Activated T-cell treated with anti-CD3 and anti-CD28 coated beads, Interleukin-2, amount 50 U/mL, for 24 hours (primary cell): ENCODE data around the gene DACH2.

Experiments
- DNase-seq: peaks from one replicate; pipeline ENCODE4 v3.0.0-alpha.2; 2020
- H3K27ac Mint-ChIP-seq: 2 replicates; pipeline ENCODE4 v1.8.0; 2020; ENCODE audit warnings: mild to moderate bottlenecking, mixed read lengths
- H3K27me3 Mint-ChIP-seq: 2 replicates; pipeline ENCODE4 v1.8.0; 2020; ENCODE audit warnings: mixed read lengths
- H3K36me3 Mint-ChIP-seq: 2 replicates; pipeline ENCODE4 v1.8.0; 2020; ENCODE audit warnings: low read depth, mixed read lengths
- H3K4me1 Mint-ChIP-seq: 2 replicates; pipeline ENCODE4 v1.8.0; 2020; ENCODE audit warnings: low read depth, mixed read lengths
- H3K4me3 Mint-ChIP-seq: 2 replicates; pipeline ENCODE4 v1.8.0; 2020; ENCODE audit warnings: mild to moderate bottlenecking, moderate library complexity, mixed read lengths
- H3K9me3 Mint-ChIP-seq: 2 replicates; pipeline ENCODE4 v1.8.0; 2020; ENCODE audit warnings: mixed read lengths

DACH2 gene

DNA sequence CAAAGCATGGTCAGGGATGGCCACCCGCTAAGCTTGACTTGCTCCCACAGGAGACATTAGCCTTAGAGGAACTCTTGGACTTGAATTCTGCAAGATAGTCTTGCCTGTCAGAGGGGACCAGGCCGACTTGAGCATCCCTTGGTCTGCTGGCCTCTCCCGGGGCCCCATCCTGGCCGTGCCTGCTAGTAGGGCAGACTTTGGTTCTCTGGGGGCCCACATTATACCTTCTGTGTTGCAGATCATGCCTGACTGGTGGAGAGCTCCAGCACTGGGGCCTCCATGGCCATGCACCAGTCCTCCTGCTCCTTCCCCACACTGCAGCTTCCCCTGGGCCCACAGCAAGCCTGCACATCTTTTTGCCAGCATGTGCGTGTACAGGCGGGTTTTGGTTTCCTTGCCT lies 46.5 kb downstream of the DACH2 start:
- H3K9me3 Mint-ChIP-seq: peaks cover 6% of the 10 kb centered on the region
- no peaks in the 10 kb centered on the region for H3K4me1 Mint-ChIP-seq
- no peak overlapping the region for H3K4me3 Mint-ChIP-seq
- no peaks in the 10 kb centered on the region for H3K36me3 Mint-ChIP-seq
- H3K27me3 Mint-ChIP-seq: peaks cover 40% of the 10 kb centered on the region
- DNase-seq: no peak
- H3K27ac Mint-ChIP-seq: no peak overlapping the region

- Mint-ChIP-seq H3K9me3 (peaks cover 6% of the 10 kb centered on the region), H3K36me3 (no peaks in the 10 kb centered on the region), H3K4me3 (no peak overlapping the region), H3K27me3 (peaks cover 42% of the 10 kb centered on the region), H3K4me1 (no peaks in the 10 kb centered on the region), H3K27ac (no peak overlapping the region)
- DNase-seq: no peak
These were observed 47.1 kb downstream of the DACH2 start for GRCh38 chrX:86195343-86195742.

GRCh38 chrX:86197815-86198214 lies 49.6 kb downstream of the DACH2 start:
- Mint-ChIP-seq H3K36me3 (no peaks in the 10 kb centered on the region), H3K27ac (no peak overlapping the region), H3K9me3 (peaks cover 6% of the 10 kb centered on the region), H3K4me1 (no peaks in the 10 kb centered on the region), H3K4me3 (no peak overlapping the region), H3K27me3 (peaks cover 51% of the 10 kb centered on the region)
- DNase-seq: no peak

DNA sequence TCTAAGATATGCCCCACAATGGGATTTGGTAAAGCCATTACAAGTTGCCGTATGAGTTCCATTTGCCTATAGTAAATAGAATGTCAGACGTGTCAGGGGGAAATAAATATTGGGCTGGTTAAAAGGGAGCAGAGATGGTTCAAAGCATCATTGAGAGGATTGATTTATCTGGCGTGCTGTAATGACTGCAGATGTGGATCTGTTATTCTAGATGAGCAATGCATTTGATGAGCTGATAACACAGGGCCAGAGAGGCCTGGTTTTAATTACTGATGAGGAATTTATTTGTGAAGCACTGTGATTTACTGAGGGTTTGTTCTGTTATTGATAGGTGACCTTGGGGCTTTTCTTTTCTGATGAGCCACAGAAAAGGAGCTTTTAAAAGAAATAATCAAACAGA lies 62.5 kb downstream of the DACH2 start:
- H3K27me3 Mint-ChIP-seq: peaks cover 26% of the 10 kb centered on the region
- H3K9me3 Mint-ChIP-seq: no peaks in the 10 kb centered on the region

DNA sequence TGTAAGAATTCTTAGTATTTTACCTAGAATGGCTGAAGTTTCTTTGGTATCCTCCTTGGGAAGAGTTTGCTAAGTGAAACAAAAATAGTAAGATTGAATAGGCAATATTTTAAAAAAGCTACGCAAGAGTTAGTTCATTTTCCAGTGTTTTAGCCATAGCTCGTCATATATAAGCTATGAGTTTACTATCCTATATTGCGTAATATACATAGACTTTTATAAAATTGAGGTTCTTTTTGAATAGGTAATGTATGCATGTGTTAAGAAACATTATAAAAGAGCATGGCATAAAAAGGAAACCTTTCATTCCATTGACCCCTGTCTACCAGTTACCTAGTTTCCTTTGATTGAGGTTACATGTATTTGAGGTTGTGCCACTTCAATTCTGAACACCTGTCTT lies 67.0 kb downstream of the DACH2 start:
- H3K36me3 Mint-ChIP-seq: no peaks in the 10 kb centered on the region
- H3K27ac Mint-ChIP-seq: no peak overlapping the region
- no peaks in the 10 kb centered on the region for H3K9me3 Mint-ChIP-seq
- peaks cover 11% of the 10 kb centered on the region for H3K27me3 Mint-ChIP-seq
- no peak overlapping the region for H3K4me3 Mint-ChIP-seq
- no peaks in the 10 kb centered on the region for H3K4me1 Mint-ChIP-seq
- DNase-seq: no peak

More for the DNA sequence above, 62.5 kb downstream of the DACH2 start:
- no peak overlapping the region for H3K4me3 Mint-ChIP-seq
- no peak for DNase-seq
- no peaks in the 10 kb centered on the region for H3K36me3 Mint-ChIP-seq
- no peaks in the 10 kb centered on the region for H3K4me1 Mint-ChIP-seq
- no peak overlapping the region for H3K27ac Mint-ChIP-seq

GRCh38 chrX:86237482-86237881 lies 89.2 kb downstream of the DACH2 start:
- H3K27me3 Mint-ChIP-seq: peaks cover 16% of the 10 kb centered on the region
- no peaks in the 10 kb centered on the region for H3K36me3 Mint-ChIP-seq
- no peak overlapping the region for H3K27ac Mint-ChIP-seq
- no peak for DNase-seq
- H3K4me3 Mint-ChIP-seq: no peak overlapping the region
- H3K9me3 Mint-ChIP-seq: peaks cover 6% of the 10 kb centered on the region
- no peaks in the 10 kb centered on the region for H3K4me1 Mint-ChIP-seq

DNA sequence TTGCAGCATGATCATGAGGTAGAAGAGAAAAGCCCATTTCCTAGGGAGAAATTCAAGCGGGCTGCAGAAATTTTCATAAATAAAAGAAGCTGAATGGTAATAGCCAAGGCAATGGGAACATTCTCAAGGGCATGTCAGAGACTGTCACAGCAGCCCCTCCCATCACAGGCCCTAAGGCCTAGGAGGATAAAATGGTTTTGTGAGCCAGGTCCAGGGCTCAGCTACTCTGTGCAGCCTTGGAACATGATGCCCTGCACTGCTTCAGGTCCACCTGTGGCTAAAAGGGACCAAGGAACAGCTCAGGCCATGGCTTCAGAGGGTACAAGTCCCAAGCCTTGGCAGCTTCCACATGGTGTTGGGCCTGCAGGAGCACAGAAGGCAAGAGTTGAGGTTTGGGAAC lies 93.3 kb downstream of the DACH2 start:
- Mint-ChIP-seq H3K4me3 (no peak overlapping the region), H3K4me1 (no peaks in the 10 kb centered on the region), H3K9me3 (peaks cover 6% of the 10 kb centered on the region), H3K27me3 (peaks cover 30% of the 10 kb centered on the region), H3K36me3 (no peaks in the 10 kb centered on the region), H3K27ac (no peak overlapping the region)
- no peak for DNase-seq

- Mint-ChIP-seq H3K27ac (no peak overlapping the region), H3K4me3 (no peak overlapping the region), H3K4me1 (no peaks in the 10 kb centered on the region), H3K9me3 (no peaks in the 10 kb centered on the region), H3K27me3 (peaks cover 17% of the 10 kb centered on the region), H3K36me3 (no peaks in the 10 kb centered on the region)
- no peak for DNase-seq
These were observed 115.3 kb downstream of the DACH2 start for GRCh38 chrX:86263526-86263925.

DNA sequence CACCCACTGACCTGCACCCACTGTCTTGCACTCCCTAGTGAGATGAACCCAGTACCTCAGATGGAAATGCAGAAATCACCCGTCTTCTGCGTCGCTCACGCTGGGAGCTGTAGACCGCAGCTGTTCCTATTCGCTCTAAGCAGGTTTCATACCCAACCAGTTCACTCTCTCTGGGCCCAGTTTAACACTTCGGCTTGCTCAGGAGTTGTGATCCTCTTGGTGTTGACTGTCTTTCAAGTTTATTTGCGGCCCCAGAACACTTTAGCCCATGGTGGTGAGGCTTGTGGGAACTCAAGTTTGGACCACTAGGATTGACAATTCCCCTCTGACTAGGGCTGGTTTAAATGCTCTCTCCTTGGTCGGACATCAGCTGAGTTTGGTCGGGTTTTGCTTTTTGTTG lies 147.0 kb downstream of the DACH2 start:
- no peak overlapping the region for H3K27ac Mint-ChIP-seq
- no peaks in the 10 kb centered on the region for H3K36me3 Mint-ChIP-seq

GRCh38 chrX:86322913-86323312 lies 174.7 kb downstream of the DACH2 start:
- Mint-ChIP-seq H3K27me3 (no peaks in the 10 kb centered on the region), H3K4me1 (no peaks in the 10 kb centered on the region), H3K27ac (no peak overlapping the region), H3K4me3 (no peak overlapping the region), H3K9me3 (peaks cover 24% of the 10 kb centered on the region), H3K36me3 (no peaks in the 10 kb centered on the region)
- no peak for DNase-seq

More for the DNA sequence above, 147.0 kb downstream of the DACH2 start:
- Mint-ChIP-seq H3K9me3 (no peaks in the 10 kb centered on the region), H3K4me3 (no peak overlapping the region), H3K27me3 (peaks cover 2% of the 10 kb centered on the region), H3K4me1 (no peaks in the 10 kb centered on the region)
- no peak for DNase-seq

DNA sequence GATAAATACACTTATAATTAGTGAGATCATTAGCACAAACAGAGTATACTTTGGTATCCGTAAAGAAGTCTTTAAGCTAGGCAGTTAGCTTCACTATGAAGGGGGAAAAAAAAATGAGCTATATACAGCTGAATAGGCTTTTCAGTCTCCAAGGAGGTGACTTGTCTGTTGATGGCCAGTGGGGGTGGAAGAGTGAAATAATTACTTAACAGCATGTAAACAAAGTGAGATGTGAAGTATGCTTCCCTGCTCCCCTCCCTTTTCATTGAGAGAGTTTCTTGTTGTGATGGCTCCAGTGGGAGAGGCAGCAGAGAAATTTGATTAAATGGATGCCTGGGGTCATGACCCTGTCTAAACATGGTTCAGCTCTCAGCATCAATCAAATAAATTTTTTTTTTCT lies 180.9 kb downstream of the DACH2 start:
- Mint-ChIP-seq H3K9me3 (peaks cover 3% of the 10 kb centered on the region), H3K36me3 (no peaks in the 10 kb centered on the region), H3K27ac (no peak overlapping the region), H3K4me1 (no peaks in the 10 kb centered on the region), H3K27me3 (peaks cover 3% of the 10 kb centered on the region), H3K4me3 (no peak overlapping the region)
- DNase-seq: no peak

GRCh38 chrX:86348669-86349068 lies 200.4 kb downstream of the DACH2 start:
- peaks cover 3% of the 10 kb centered on the region for H3K27me3 Mint-ChIP-seq
- H3K4me1 Mint-ChIP-seq: no peaks in the 10 kb centered on the region
- H3K27ac Mint-ChIP-seq: no peak overlapping the region
- no peaks in the 10 kb centered on the region for H3K36me3 Mint-ChIP-seq
- no peak for DNase-seq
- no peak overlapping the region for H3K4me3 Mint-ChIP-seq
- no peaks in the 10 kb centered on the region for H3K9me3 Mint-ChIP-seq

DNA sequence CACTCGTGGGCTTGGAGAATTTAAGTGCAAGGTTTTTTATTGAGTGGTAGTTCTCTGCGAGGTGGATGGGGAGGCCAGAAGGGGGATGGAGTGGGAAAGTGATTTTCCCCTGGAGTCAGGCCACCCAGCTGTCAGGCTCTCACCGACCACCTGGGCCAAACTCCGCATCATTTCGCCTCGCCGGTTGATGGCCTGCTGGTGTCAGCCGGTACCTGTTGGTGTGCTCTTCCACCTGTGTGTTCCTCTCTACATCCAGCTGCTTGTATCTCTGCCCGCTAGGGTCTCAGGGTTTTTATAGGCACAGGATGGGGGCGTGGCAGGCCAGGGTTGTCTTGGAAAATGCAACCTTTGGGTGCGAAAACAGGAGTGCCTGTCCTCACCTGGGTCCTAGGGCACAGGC lies 200.9 kb downstream of the DACH2 start:
- Mint-ChIP-seq H3K36me3 (no peaks in the 10 kb centered on the region), H3K4me1 (no peaks in the 10 kb centered on the region), H3K27ac (no peak overlapping the region)

DNA sequence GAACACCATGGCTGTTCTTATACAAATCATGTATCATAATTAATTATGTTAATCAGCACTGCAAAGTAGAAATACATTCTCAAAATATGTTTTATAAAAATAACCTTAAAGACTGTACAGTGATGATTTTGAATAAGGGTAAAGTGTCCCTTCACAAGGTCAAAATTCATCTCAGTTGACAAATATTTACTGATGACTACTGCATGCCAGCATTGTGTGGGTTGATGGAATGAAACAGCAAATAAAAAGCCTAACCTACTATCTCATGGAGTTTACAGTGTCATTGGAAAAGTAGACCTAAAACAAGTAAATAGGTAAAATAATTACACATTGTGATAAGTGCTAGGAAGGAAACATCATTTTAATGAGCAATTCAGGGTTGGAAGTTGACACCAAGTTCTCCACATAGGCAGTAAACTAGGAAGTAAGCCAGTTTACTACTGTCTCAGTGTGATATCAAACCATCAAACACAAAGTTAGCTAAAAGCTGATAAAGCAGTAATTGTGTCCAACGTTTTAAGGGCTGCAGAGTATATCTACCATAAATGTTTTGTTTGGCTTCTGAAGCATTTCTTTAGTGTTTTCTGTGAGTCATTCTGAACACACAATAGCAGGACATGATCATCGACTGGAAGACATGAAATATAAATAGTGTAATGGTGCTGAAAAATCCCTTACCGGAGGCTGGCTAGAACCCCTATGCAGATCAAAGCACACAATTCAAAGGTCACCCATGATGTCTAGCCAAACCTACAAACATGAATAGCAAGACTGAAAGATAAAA lies 221.8 kb downstream of the DACH2 start:
- H3K4me3 Mint-ChIP-seq: no peak overlapping the region
- no peaks in the 10 kb centered on the region for H3K9me3 Mint-ChIP-seq
- H3K36me3 Mint-ChIP-seq: no peaks in the 10 kb centered on the region
- no peak for DNase-seq
- no peak overlapping the region for H3K27ac Mint-ChIP-seq
- no peaks in the 10 kb centered on the region for H3K4me1 Mint-ChIP-seq
- H3K27me3 Mint-ChIP-seq: peaks cover 13% of the 10 kb centered on the region

More for the DNA sequence above, 200.9 kb downstream of the DACH2 start:
- H3K9me3 Mint-ChIP-seq: no peaks in the 10 kb centered on the region
- peaks cover 3% of the 10 kb centered on the region for H3K27me3 Mint-ChIP-seq
- DNase-seq: no peak
- no peak overlapping the region for H3K4me3 Mint-ChIP-seq

DNA sequence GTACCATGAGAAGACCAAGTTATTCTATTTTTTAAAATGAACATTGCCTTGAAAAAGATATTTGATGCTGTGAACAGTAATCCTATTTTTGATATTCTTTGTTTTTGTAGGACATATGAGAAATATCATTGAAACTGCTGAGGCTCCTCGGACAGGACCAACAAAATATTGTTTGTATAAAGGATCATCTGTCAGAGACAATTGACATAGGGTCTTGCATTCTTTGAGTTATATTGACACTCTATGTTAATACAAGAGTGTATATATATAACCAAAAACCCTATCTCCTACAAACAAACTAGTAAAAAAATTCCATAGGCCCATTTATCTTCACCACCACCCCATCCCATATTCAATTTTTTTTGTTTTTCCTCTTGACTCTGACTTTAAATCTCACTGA lies 222.7 kb downstream of the DACH2 start:
- no peak overlapping the region for H3K4me3 Mint-ChIP-seq
- H3K9me3 Mint-ChIP-seq: no peaks in the 10 kb centered on the region
- no peaks in the 10 kb centered on the region for H3K36me3 Mint-ChIP-seq
- peaks cover 13% of the 10 kb centered on the region for H3K27me3 Mint-ChIP-seq
- no peaks in the 10 kb centered on the region for H3K4me1 Mint-ChIP-seq
- no peak overlapping the region for H3K27ac Mint-ChIP-seq
- DNase-seq: no peak

GRCh38 chrX:86379209-86379608 lies 231.0 kb downstream of the DACH2 start:
- Mint-ChIP-seq H3K36me3 (no peaks in the 10 kb centered on the region), H3K4me1 (no peaks in the 10 kb centered on the region), H3K27me3 (peaks cover 5% of the 10 kb centered on the region), H3K9me3 (no peaks in the 10 kb centered on the region), H3K27ac (no peak overlapping the region), H3K4me3 (no peak overlapping the region)
- no peak for DNase-seq
